Sigmoid colon (tissue), 4 donors: Measurements from ENCODE around the gene ARID5A.

Experiments
- CTCF ChIP-seq, 4 experiments: fragments of 450-650 bp in 3 of 4; fragments of 200-600 bp in 1 of 4; IDR thresholded peaks; one replicate each; pipeline ENCODE4 v1.5.1; 2016 to 2019; ENCODE audit warnings: antibody characterized with exemption in 4 of 4, mild to moderate bottlenecking in 3 of 4, moderate library complexity in 2 of 4
- EP300 ChIP-seq, 4 donors: sonication (generic); formaldehyde crosslinking; IDR thresholded peaks; one replicate each; pipeline ENCODE4 v1.6.1; 2017; ENCODE audit warnings: antibody characterized with exemption in 4 of 4
- POLR2A ChIP-seq, 2 donors: fragments of 450-650 bp; IDR thresholded peaks; one replicate each; pipeline ENCODE4 v1.6.1; 2016; ENCODE audit warnings: antibody characterized with exemption in 2 of 2, mild to moderate bottlenecking in 2 of 2, moderate library complexity in 2 of 2
- POLR2AphosphoS5 ChIP-seq, 4 donors: sonication (generic); formaldehyde crosslinking; IDR thresholded peaks; one replicate each; pipeline ENCODE4 v1.6.1; 2017; ENCODE audit warnings: antibody characterized with exemption in 4 of 4

- TF ChIP-seq CTCF (IDR thresholded peaks at IDR 0.05) (no peak), POLR2A (IDR thresholded peaks at IDR 0.05) (no peak), EP300 (IDR thresholded peaks at IDR 0.05) (no peak), POLR2AphosphoS5 (IDR thresholded peaks at IDR 0.05) (no peak)
These were observed 40.9 kb downstream of the ARID5A start for GRCh38 chr2:96577501-96577900.
